Testis (tissue), 3 donors: ENCODE measurements around the gene EVPL. TPM values are rescaled to one million over a fixed set of nuclear protein-coding genes. Genes with fewer than 3 reads are reported as not detected.

Source experiments
- DNase-seq: peaks from one replicate; pipeline ENCODE4 v3.0.0-alpha.2; 2019
- H3K27ac ChIP-seq, 2 donors: fragments of 200-600 bp; sonication (generic); one replicate each; pipeline ENCODE4 v1.5.1; 2019
- H3K27me3 ChIP-seq: fragments of 200-600 bp; sonication (generic); one replicate; pipeline ENCODE4 v1.5.1; 2019
- H3K36me3 ChIP-seq: fragments of 200-600 bp; sonication (generic); one replicate; pipeline ENCODE4 v1.5.1; 2017; ENCODE audit warnings: low read depth; ENCODE audit errors: missing control alignments
- H3K4me1 ChIP-seq: fragments of 200-600 bp; sonication (generic); one replicate; pipeline ENCODE4 v1.5.1; 2019
- H3K4me3 ChIP-seq, 2 donors: fragments of 200-600 bp; sonication (generic); one replicate each; pipeline ENCODE4 v1.5.1; 2017 to 2019
- H3K9me3 ChIP-seq: fragments of 200-600 bp; sonication (generic); one replicate; pipeline ENCODE4 v1.5.1; 2017
- POLR2A ChIP-seq: fragments of 450-650 bp; IDR thresholded peaks from one replicate; pipeline ENCODE4 v1.6.1; 2017; ENCODE audit warnings: antibody characterized with exemption, mild to moderate bottlenecking, moderate library complexity
- WGBS, 2 donors: methylation state at CpG; one replicate each; pipeline ENCODE4 v1.1.5; 2018; 5-methylcytosine and 5-hydroxymethylcytosine counted together
- intact Hi-C: fragments of 100-400 bp; cut with DNase I; formaldehyde crosslinking; loops from one replicate; pipeline ENCODE4 v1.15.1; 2023; ENCODE audit warnings: low total_unique reads
- polyA plus RNA-seq: library from polyadenylated mRNA; stranded (reverse); fragments of 350-450 nt; fragmentation: Illumina TruSeq; extraction: RNeasy Lipid Tissue Mini Kit (QIAGEN cat#74804); gene quantifications from one replicate; pipeline ENCODE4 v1.2.3, GENCODE V29; 2014; ENCODE audit warnings: low read depth, low replicate concordance; ENCODE audit not compliant: insufficient read depth
- total RNA-seq, 2 donors: library from RNA; depleted of rRNA; stranded (reverse); fragments of >200 nt; gene quantifications; one replicate each; pipeline ENCODE4 v1.2.3, GENCODE V29; 2016
- TF ChIP-seq, protein P1 (sequence below), 3 experiments: fragments of 450-650 bp in 2 of 3; fragments of 200-600 bp in 1 of 3; sonication (generic) in 1 of 3; IDR thresholded peaks; one replicate each; pipeline ENCODE4 v1.5.1; 2016 to 2019; ENCODE audit warnings: antibody characterized with exemption in 3 of 3, mild to moderate bottlenecking in 2 of 3, moderate library complexity in 1 of 3

Gene EVPL
- total and polyA plus RNA-seq, 3 donors from 2014 or later, result 1.2 to 3.5 (median 2.7) TPM

DNA sequence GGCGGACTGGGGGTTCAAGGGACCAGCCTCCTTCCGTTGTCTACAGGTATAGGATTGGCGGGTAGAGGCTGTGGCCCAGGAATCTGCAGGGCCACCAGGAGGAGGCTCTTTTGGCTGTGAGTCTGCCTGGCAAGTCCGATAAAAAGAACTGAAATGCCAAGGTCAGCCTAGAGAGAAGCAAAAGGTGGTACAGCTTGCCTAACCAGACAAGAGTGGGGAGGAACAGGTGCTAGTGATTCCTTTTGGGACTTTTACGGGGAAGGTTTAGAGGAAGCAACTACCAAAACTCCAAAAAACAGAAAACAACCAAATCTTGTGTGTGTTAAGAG is 5.6 kb upstream of the EVPL start:
- H3K4me3 ChIP-seq, result no peak overlapping the region
- TF ChIP-seq, protein P1, sequence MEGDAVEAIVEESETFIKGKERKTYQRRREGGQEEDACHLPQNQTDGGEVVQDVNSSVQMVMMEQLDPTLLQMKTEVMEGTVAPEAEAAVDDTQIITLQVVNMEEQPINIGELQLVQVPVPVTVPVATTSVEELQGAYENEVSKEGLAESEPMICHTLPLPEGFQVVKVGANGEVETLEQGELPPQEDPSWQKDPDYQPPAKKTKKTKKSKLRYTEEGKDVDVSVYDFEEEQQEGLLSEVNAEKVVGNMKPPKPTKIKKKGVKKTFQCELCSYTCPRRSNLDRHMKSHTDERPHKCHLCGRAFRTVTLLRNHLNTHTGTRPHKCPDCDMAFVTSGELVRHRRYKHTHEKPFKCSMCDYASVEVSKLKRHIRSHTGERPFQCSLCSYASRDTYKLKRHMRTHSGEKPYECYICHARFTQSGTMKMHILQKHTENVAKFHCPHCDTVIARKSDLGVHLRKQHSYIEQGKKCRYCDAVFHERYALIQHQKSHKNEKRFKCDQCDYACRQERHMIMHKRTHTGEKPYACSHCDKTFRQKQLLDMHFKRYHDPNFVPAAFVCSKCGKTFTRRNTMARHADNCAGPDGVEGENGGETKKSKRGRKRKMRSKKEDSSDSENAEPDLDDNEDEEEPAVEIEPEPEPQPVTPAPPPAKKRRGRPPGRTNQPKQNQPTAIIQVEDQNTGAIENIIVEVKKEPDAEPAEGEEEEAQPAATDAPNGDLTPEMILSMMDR (IDR thresholded peaks at IDR 0.05), result no peak
- no peak for TF ChIP-seq POLR2A
- intact Hi-C loops, result no loop called here
- H3K36me3 ChIP-seq, result no peaks in the 10 kb centered on the region
- H3K27me3 ChIP-seq, result no peaks in the 10 kb centered on the region
- DNase-seq, result no peak
- WGBS, 2 donors, result 72 to 90% methylated on average over 5 of the region's 5 CpGs
- H3K27ac ChIP-seq, result no peak overlapping the region
- peaks cover 21% of the 10 kb centered on the region for H3K4me1 ChIP-seq
- H3K9me3 ChIP-seq, result no peaks in the 10 kb centered on the region

DNA sequence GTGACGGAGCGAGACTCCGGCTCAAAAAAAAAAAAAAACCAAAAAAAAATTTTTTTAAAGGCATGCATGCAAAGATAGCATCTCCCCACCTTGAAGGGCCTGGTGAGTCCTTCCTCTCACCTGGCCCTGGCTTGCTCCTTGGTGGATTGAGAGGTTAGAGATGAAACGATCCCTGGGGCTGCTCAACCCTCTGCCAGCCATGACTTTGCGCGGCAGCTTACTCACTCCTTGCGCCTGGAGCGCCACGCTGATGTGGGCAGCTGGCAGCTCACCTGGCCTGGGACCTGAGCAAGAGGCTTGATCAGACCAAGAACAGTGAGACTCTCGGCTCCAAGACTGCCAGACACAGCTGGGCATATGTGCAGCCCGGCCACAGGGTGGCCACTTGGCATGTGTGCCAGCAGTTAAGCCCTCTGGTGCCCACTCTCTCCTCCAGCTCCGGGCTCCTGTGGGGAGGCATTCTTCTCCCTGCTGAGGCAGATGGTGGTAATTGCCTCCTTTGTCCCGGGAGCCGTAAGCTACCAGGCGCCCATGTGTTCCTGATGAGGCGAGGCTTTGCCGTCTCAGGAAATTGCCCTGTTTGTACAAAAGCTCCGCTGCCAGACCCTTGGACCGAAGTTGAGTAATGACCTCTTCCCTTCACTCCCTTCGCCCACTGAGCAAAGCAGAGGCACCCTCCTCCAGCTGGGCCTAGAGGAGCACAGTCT is 5.1 kb upstream of the EVPL start:
- H3K27me3 ChIP-seq, result no peaks in the 10 kb centered on the region
- TF ChIP-seq POLR2A, result no peak
- TF ChIP-seq, protein P1 (IDR thresholded peaks at IDR 0.05), result peak in 2 of 3 experiments; percentile 2 to 29

DNA sequence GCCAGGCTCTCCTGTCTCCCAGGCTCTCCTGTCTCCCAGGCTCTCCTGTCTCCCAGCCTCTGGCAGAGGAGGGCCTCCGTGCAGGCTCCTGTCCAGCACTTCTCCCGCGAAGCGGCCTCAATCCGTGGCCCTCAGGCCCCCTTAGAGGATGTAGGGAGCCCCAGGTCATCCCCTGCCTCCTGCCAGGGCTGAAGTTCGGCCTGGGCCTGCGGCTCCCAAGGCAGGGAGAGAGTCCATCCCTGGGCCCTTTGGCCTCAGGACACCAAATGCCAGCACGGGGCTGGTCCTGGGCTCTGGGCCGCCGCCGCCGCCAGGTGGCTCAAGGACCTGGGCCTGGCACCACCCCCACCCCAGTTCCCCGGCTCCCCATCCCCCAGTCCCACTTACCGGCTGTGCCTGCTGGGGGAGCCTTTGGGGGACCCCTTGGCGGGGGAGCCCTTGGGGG is 370 bp downstream of the EVPL start:
- intact Hi-C loops, result no loop called here
- Histone ChIP-seq H3K4me1 (peaks cover 7% of the 10 kb centered on the region), H3K27ac (no peak overlapping the region), H3K9me3 (no peaks in the 10 kb centered on the region), H3K36me3 (no peaks in the 10 kb centered on the region), H3K27me3 (no peaks in the 10 kb centered on the region), H3K4me3 (no peak overlapping the region)
- 71% methylated on average over 15 of the region's 15 CpGs; no CpG with 5 or more reads in 1 of the 2 donors for WGBS, 2 donors
- no peak for DNase-seq
- no peak for TF ChIP-seq POLR2A
- TF ChIP-seq, protein P1 (IDR thresholded peaks at IDR 0.05), result no peak

More for the DNA sequence above, 5.1 kb upstream of the EVPL start:
- H3K4me1 ChIP-seq, result peaks cover 21% of the 10 kb centered on the region
- intact Hi-C loops, result no loop called here
- WGBS, 2 donors, result 86 to 88% methylated on average over 13 to 20 of the region's 20 CpGs
- H3K4me3 ChIP-seq, result no peak overlapping the region
- H3K27ac ChIP-seq, result no peak overlapping the region
- H3K9me3 ChIP-seq, result no peaks in the 10 kb centered on the region
- H3K36me3 ChIP-seq, result no peaks in the 10 kb centered on the region
- DNase-seq, result no peak

DNA sequence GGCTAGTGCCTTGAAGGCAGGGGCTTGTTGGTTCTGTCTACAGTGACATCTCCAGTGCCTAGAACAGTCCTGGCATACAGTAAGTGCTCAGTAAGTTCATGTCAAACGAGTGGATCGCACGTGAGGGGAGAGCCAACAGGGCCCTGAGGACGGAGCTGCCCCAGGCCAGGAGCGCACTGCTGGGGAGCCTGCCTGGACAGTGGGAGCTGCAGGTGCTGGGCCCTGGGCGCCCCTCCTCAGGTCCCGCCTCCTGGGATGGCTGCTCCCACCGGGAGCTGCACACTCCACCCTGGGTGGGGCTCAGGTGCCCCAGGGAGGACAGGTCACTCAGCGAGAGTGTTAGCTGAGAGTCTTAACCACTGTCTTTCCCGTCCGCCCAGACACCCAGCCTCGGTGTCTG is 1.8 kb downstream of the EVPL start:
- TF ChIP-seq POLR2A, result no peak
- TF ChIP-seq, protein P1 (IDR thresholded peaks at IDR 0.05), result no peak
- intact Hi-C loops, result no loop called here
- Histone ChIP-seq H3K27ac (no peak overlapping the region), H3K36me3 (no peaks in the 10 kb centered on the region), H3K4me1 (peaks cover 7% of the 10 kb centered on the region), H3K9me3 (no peaks in the 10 kb centered on the region), H3K27me3 (no peaks in the 10 kb centered on the region), H3K4me3 (no peak overlapping the region)
- 93 to 98% methylated on average over 7 to 12 of the region's 12 CpGs for WGBS, 2 donors
- no peak for DNase-seq

DNA sequence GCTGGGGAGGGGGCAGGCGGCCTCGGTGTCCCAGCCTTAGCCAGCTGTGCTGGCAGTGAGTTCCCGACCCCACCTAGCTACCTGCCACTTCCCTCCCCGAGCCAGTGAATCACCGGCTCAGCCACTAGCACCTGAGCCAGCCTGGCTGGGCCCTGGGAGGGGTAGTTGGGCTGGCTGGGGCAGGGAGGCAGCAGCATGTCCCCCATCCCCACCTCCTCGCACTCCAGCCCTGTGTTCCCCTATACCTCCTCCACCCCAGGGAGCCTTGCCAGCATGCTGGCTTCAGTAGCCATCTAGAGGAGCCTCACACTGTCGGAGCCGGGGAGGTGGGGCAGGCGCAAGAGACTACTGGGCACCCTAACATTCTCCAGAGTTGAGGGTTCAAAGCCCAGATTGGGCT is 2.8 kb downstream of the EVPL start:
- Histone ChIP-seq H3K4me1 (peaks cover 2% of the 10 kb centered on the region), H3K36me3 (no peaks in the 10 kb centered on the region), H3K4me3 (no peak overlapping the region), H3K27me3 (no peaks in the 10 kb centered on the region), H3K27ac (no peak overlapping the region), H3K9me3 (no peaks in the 10 kb centered on the region)
- TF ChIP-seq POLR2A, result no peak
- TF ChIP-seq, protein P1 (IDR thresholded peaks at IDR 0.05), result no peak
- DNase-seq, result no peak
- intact Hi-C loops, result no loop called here
- WGBS, 2 donors, result 90 to 98% methylated on average over 5 to 9 of the region's 9 CpGs
